ENCODE data around the gene SFT2D1. TPM values are rescaled to one million over a fixed set of nuclear protein-coding genes. Genes with fewer than 3 reads are reported as not detected.
A peak's percentile ranks its signal among the peaks of the same experiment; 100 is the strongest.

The SFT2D1 gene
- total RNA-seq, 1 donor from 2014 or later = 8.8 TPM

- DNase-seq (ENCODE audit: low spot score) (no peak), ATAC-seq (no peak)
These were observed 6.7 kb downstream of the SFT2D1 start for GRCh38 chr6:166335378-166336302.

- ATAC-seq (no peak), DNase-seq (ENCODE audit: low spot score) (no peak)
These were observed 7.5 kb downstream of the SFT2D1 start for GRCh38 chr6:166334878-166335277.

GRCh38 chr6:166333172-166333995 is 9.0 kb downstream of the SFT2D1 start:
- DNase-seq (ENCODE audit: low spot score) (no peak), ATAC-seq (no peak)

- no peak for ATAC-seq
- no peak for DNase-seq (ENCODE audit: low spot score)
These were observed 10.6 kb downstream of the SFT2D1 start for GRCh38 chr6:166331503-166332415.

- DNase-seq (ENCODE audit: low spot score) (peak; percentile 83), ATAC-seq (peak; percentile 97)
These were observed 11.7 kb downstream of the SFT2D1 start for GRCh38 chr6:166330612-166331011.

GRCh38 chr6:166325383-166326042 is 16.8 kb downstream of the SFT2D1 start:
- DNase-seq (ENCODE audit: low spot score) (no peak), ATAC-seq (no peak)

GRCh38 chr6:166323395-166323794 is 18.9 kb downstream of the SFT2D1 start:
- DNase-seq (ENCODE audit: low spot score) = no peak
- no peak for ATAC-seq

GRCh38 chr6:166318649-166319600 is 23.4 kb downstream of the SFT2D1 start:
- DNase-seq (ENCODE audit: low spot score) (no peak), ATAC-seq (no peak)

- DNase-seq (ENCODE audit: low spot score) (no peak), ATAC-seq (no peak)
These were observed 24.1 kb downstream of the SFT2D1 start for GRCh38 chr6:166318227-166318626.

GRCh38 chr6:166317261-166318212 is 24.8 kb downstream of the SFT2D1 start:
- no peak for ATAC-seq
- no peak for DNase-seq (ENCODE audit: low spot score)

GRCh38 chr6:166315436-166315835 is 26.9 kb downstream of the SFT2D1 start:
- no peak for DNase-seq (ENCODE audit: low spot score)

GRCh38 chr6:166314454-166314853 is 27.9 kb downstream of the SFT2D1 start:
- no peak for DNase-seq (ENCODE audit: low spot score)
- ATAC-seq = no peak

More at GRCh38 chr6:166315436-166315835, 26.9 kb downstream of the SFT2D1 start:
- no peak for ATAC-seq

- DNase-seq (ENCODE audit: low spot score) (no peak), ATAC-seq (peak; percentile 51)
These were observed 28.9 kb downstream of the SFT2D1 start for GRCh38 chr6:166313255-166314070.

GRCh38 chr6:166312832-166313231 is 29.5 kb downstream of the SFT2D1 start:
- ATAC-seq (no peak), DNase-seq (ENCODE audit: low spot score) (no peak)

- DNase-seq (ENCODE audit: low spot score) (no peak), ATAC-seq (no peak)
These were observed 31.7 kb downstream of the SFT2D1 start for GRCh38 chr6:166310634-166311033.

- ATAC-seq = no peak
These were observed 32.4 kb downstream of the SFT2D1 start for GRCh38 chr6:166309977-166310376.

More at GRCh38 chr6:166309977-166310376, 32.4 kb downstream of the SFT2D1 start:
- DNase-seq (ENCODE audit: low spot score) = no peak
